WTC11 (cell line): ENCODE results near the gene OST4. TPM values are rescaled to one million over a fixed set of nuclear protein-coding genes. Genes with fewer than 3 reads are reported as not detected.

Experiments
- ATAC-seq: fragments of 200-7000 bp; cut with Tn5 transposase; 2 replicates; pipeline ENCODE4 v1.10.0; 2021; ENCODE audit warnings: mild to moderate bottlenecking, moderate library complexity
- CTCF ChIA-PET: fragments of 300-600 bp; sonication (Branson Sonifier 250); formaldehyde crosslinking; loops from one replicate; lab custom pipeline; 2021; ENCODE audit warnings: antibody characterized with exemption; lab: Charles Lee
- POLR2A ChIA-PET: fragments of 350-600 bp; sonication (Branson Sonifier 250); formaldehyde crosslinking; loops from one replicate; lab custom pipeline; 2021; ENCODE audit warnings: antibody characterized with exemption; lab: Charles Lee
- DNase-seq: peaks from one replicate; pipeline ENCODE4 v3.0.0; 2021; ENCODE audit warnings: low spot score
- H3K27ac Mint-ChIP-seq: 2 replicates; pipeline ENCODE4 v1.8.0; 2021; ENCODE audit warnings: mixed read lengths
- H3K27me3 Mint-ChIP-seq: 2 replicates; pipeline ENCODE4 v1.8.0; 2021; ENCODE audit warnings: low read depth, mild to moderate bottlenecking, moderate library complexity, mixed read lengths
- H3K36me3 Mint-ChIP-seq: 2 replicates; pipeline ENCODE4 v1.8.0; 2021; ENCODE audit warnings: mixed read lengths
- H3K4me1 Mint-ChIP-seq: 2 replicates; pipeline ENCODE4 v1.8.0; 2022; ENCODE audit warnings: mixed read lengths
- H3K4me3 Mint-ChIP-seq: 2 replicates; pipeline ENCODE4 v1.8.0; 2021; ENCODE audit warnings: mild to moderate bottlenecking, moderate library complexity, mixed read lengths
- H3K9me3 Mint-ChIP-seq: 2 replicates; pipeline ENCODE4 v1.8.0; 2021; ENCODE audit warnings: mixed read lengths
- CBFB ChIP-seq: sonication (generic); formaldehyde crosslinking; IDR thresholded peaks from 2 replicates; pipeline ENCODE4 v1.8.1; 2022; ENCODE audit warnings: mild to moderate bottlenecking, low read depth, missing genetic modification reagents
- E2F4 ChIP-seq: sonication (generic); formaldehyde crosslinking; IDR thresholded peaks from 2 replicates; pipeline ENCODE4 v1.8.1; 2022; ENCODE audit warnings: low read depth, mild to moderate bottlenecking, moderate library complexity, missing genetic modification reagents, borderline replicate concordance
- ETV6 ChIP-seq: sonication (generic); formaldehyde crosslinking; IDR thresholded peaks from 2 replicates; pipeline ENCODE4 v1.8.1; 2022; ENCODE audit warnings: mild to moderate bottlenecking, missing genetic modification reagents
- IRF2 ChIP-seq: sonication (generic); formaldehyde crosslinking; IDR thresholded peaks from 2 replicates; pipeline ENCODE4 v1.8.0; 2022; ENCODE audit warnings: low read depth, missing genetic modification reagents, borderline replicate concordance
- MYBL2 ChIP-seq: sonication (generic); formaldehyde crosslinking; IDR thresholded peaks from 2 replicates; pipeline ENCODE4 v1.8.1; 2023; ENCODE audit warnings: mild to moderate bottlenecking, moderate library complexity, missing genetic modification reagents
- NFE2L1 ChIP-seq: sonication (generic); formaldehyde crosslinking; IDR thresholded peaks from 2 replicates; pipeline ENCODE4 v1.8.1; 2023; ENCODE audit warnings: missing genetic modification reagents
- NFYB ChIP-seq: sonication (generic); formaldehyde crosslinking; conservative IDR thresholded peaks from 2 replicates; pipeline ENCODE4 v1.8.0; 2022; ENCODE audit warnings: low read depth, missing genetic modification reagents
- OVOL2 ChIP-seq: fragments of 250-450 bp; sonication (Bioruptor Pico); IDR thresholded peaks from 2 replicates; pipeline ENCODE4 v1.9.0; 2021; ENCODE audit warnings: mild to moderate bottlenecking, borderline replicate concordance
- PRRX2 ChIP-seq: fragments of 250-450 bp; sonication (Bioruptor Pico); IDR thresholded peaks from 2 replicates; pipeline ENCODE4 v1.8.0; 2021; ENCODE audit warnings: mild to moderate bottlenecking
- SMAD3 ChIP-seq: sonication (generic); formaldehyde crosslinking; IDR thresholded peaks from 2 replicates; pipeline ENCODE4 v1.8.0; 2022; ENCODE audit warnings: missing genetic modification reagents, mild to moderate bottlenecking, borderline replicate concordance
- TCF7 ChIP-seq: sonication (generic); formaldehyde crosslinking; IDR thresholded peaks from 2 replicates; pipeline ENCODE4 v1.8.0; 2022; ENCODE audit warnings: mild to moderate bottlenecking, low read depth, missing genetic modification reagents, moderate library complexity
- ZBTB43 ChIP-seq: sonication (generic); formaldehyde crosslinking; IDR thresholded peaks from 2 replicates; pipeline ENCODE4 v1.8.1; 2023; ENCODE audit warnings: mild to moderate bottlenecking, missing genetic modification reagents
- ZNF138 ChIP-seq: sonication (generic); formaldehyde crosslinking; conservative IDR thresholded peaks from 2 replicates; pipeline ENCODE4 v1.8.1; 2022; ENCODE audit warnings: mild to moderate bottlenecking, moderate library complexity, missing genetic modification reagents
- total RNA-seq: library from RNA; stranded (reverse); gene quantifications from 3 replicates; pipeline ENCODE4 v1.2.3, GENCODE V29; 2021
- TF ChIP-seq, protein P1 (sequence below): sonication (generic); formaldehyde crosslinking; IDR thresholded peaks from 2 replicates; pipeline ENCODE4 v1.8.0; 2023; ENCODE audit warnings: missing genetic modification reagents
- TF ChIP-seq, protein P2 (sequence below): sonication (generic); formaldehyde crosslinking; IDR thresholded peaks from 2 replicates; pipeline ENCODE4 v1.8.0; 2022; ENCODE audit warnings: mild to moderate bottlenecking, missing genetic modification reagents
- TF ChIP-seq, protein P3 (sequence below): fragments of 250-450 bp; sonication (Bioruptor Pico); IDR thresholded peaks from 2 replicates; pipeline ENCODE4 v1.9.0; 2021; ENCODE audit warnings: mild to moderate bottlenecking, borderline replicate concordance

Gene OST4
- total RNA-seq, 1 experiment from 2014 or later, result 210 TPM

DNA sequence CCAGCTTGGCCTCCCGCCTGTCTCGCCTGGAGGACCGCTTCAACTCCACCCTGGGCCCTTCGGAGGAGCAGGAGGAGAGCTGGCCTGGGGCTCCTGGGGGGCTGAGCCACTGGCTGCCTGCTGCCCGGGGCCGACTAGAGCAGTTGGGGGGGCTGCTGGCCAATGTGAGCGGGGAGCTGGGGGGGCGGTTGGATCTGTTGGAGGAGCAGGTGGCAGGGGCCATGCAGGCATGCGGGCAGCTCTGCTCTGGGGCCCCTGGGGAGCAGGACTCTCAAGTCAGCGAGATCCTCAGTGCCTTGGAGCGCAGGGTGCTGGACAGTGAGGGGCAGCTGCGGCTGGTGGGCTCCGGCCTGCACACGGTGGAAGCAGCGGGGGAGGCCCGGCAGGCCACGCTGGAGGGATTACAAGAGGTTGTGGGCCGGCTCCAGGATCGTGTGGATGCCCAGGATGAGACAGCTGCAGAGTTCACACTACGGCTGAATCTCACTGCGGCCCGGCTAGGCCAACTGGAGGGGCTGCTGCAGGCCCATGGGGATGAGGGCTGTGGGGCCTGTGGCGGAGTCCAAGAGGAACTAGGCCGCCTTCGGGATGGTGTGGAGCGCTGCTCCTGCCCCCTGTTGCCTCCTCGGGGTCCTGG lies 11.4 kb upstream of the OST4 start:
- ATAC-seq, result no peak
- CTCF ChIA-PET, result interaction anchor here (0.6 to 6.4 kb wide), 7 partner anchors 10 to 218 kb away, joined by 3 to 50 read pairs (median 4); partner anchors contain the start of genes AGBL5 and OST4
- H3K4me3 Mint-ChIP-seq, result no peak overlapping the region

DNA sequence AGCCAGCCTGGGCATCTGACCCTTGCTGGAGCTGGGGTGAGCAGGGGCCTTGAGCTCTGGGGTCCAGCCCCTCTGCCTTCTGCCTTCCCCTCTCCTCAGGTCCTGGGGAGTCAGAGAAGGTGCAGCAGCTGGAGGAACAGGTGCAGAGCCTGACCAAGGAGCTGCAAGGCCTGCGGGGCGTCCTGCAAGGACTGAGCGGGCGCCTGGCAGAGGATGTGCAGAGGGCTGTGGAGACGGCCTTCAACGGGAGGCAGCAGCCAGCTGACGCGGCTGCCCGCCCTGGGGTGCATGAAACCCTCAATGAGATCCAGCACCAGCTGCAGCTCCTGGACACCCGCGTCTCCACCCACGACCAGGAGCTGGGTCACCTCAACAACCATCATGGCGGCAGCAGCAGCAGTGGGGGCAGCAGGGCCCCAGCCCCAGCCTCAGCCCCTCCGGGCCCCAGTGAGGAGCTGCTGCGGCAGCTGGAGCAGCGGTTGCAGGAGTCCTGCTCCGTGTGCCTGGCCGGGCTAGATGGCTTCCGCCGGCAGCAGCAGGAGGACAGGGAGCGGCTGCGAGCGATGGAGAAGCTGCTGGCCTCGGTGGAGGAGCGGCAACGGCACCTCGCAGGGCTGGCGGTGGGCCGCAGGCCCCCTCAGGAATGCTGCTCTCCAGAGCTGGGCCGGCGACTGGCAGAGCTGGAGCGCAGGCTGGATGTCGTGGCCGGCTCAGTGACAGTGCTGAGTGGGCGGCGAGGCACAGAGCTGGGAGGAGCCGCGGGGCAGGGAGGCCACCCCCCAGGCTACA lies 10.7 kb upstream of the OST4 start:
- no peak overlapping the region for H3K4me3 Mint-ChIP-seq

More for the DNA sequence above, 11.4 kb upstream of the OST4 start:
- Mint-ChIP-seq H3K9me3 (no peaks in the 10 kb centered on the region), H3K27ac (no peak overlapping the region), H3K4me1 (peaks cover 35% of the 10 kb centered on the region), H3K27me3 (peaks cover 22% of the 10 kb centered on the region), H3K36me3 (no peaks in the 10 kb centered on the region)
- no peak for DNase-seq
- POLR2A ChIA-PET, result interaction anchor here (0.6 to 2.6 kb wide), 3 partner anchors 11 to 209 kb away, joined by 3 to 11 read pairs (median 3); partner anchors contain the start of genes AGBL5 and OST4
- TF ChIP-seq MYBL2, result no peak

More for the DNA sequence above, 10.7 kb upstream of the OST4 start:
- POLR2A ChIA-PET, result interaction anchor here (0.5 to 2.6 kb wide), 2 partner anchors 10 to 248 kb away, joined by 6 to 11 read pairs; partner anchors contain the start of gene OST4
- ATAC-seq, result no peak
- no peak for DNase-seq
- H3K27me3 Mint-ChIP-seq, result peaks cover 19% of the 10 kb centered on the region
- CTCF ChIA-PET, result interaction anchor here (0.6 to 6.4 kb wide), 5 partner anchors 9 to 219 kb away, joined by 3 to 50 read pairs (median 4); partner anchors contain the start of genes AGBL5 and OST4
- H3K27ac Mint-ChIP-seq, result no peak overlapping the region
- no peak for TF ChIP-seq CBFB (CRISPR knock-in tag)
- no peak for TF ChIP-seq E2F4 (CRISPR knock-in tag)
- TF ChIP-seq OVOL2 (CRISPR knock-in tag), result no peak
- TF ChIP-seq, protein P1, sequence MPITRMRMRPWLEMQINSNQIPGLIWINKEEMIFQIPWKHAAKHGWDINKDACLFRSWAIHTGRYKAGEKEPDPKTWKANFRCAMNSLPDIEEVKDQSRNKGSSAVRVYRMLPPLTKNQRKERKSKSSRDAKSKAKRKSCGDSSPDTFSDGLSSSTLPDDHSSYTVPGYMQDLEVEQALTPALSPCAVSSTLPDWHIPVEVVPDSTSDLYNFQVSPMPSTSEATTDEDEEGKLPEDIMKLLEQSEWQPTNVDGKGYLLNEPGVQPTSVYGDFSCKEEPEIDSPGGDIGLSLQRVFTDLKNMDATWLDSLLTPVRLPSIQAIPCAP (CRISPR knock-in tag), result no peak
- TF ChIP-seq NFYB (CRISPR knock-in tag), result no peak
- no peak for TF ChIP-seq PRRX2 (CRISPR knock-in tag)
- TF ChIP-seq, protein P2, sequence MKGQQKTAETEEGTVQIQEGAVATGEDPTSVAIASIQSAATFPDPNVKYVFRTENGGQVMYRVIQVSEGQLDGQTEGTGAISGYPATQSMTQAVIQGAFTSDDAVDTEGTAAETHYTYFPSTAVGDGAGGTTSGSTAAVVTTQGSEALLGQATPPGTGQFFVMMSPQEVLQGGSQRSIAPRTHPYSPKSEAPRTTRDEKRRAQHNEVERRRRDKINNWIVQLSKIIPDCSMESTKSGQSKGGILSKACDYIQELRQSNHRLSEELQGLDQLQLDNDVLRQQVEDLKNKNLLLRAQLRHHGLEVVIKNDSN (CRISPR knock-in tag), result no peak
- TF ChIP-seq TCF7 (CRISPR knock-in tag), result no peak
- TF ChIP-seq ZBTB43 (CRISPR knock-in tag), result no peak
- no peak for TF ChIP-seq ETV6
- TF ChIP-seq, protein P3, sequence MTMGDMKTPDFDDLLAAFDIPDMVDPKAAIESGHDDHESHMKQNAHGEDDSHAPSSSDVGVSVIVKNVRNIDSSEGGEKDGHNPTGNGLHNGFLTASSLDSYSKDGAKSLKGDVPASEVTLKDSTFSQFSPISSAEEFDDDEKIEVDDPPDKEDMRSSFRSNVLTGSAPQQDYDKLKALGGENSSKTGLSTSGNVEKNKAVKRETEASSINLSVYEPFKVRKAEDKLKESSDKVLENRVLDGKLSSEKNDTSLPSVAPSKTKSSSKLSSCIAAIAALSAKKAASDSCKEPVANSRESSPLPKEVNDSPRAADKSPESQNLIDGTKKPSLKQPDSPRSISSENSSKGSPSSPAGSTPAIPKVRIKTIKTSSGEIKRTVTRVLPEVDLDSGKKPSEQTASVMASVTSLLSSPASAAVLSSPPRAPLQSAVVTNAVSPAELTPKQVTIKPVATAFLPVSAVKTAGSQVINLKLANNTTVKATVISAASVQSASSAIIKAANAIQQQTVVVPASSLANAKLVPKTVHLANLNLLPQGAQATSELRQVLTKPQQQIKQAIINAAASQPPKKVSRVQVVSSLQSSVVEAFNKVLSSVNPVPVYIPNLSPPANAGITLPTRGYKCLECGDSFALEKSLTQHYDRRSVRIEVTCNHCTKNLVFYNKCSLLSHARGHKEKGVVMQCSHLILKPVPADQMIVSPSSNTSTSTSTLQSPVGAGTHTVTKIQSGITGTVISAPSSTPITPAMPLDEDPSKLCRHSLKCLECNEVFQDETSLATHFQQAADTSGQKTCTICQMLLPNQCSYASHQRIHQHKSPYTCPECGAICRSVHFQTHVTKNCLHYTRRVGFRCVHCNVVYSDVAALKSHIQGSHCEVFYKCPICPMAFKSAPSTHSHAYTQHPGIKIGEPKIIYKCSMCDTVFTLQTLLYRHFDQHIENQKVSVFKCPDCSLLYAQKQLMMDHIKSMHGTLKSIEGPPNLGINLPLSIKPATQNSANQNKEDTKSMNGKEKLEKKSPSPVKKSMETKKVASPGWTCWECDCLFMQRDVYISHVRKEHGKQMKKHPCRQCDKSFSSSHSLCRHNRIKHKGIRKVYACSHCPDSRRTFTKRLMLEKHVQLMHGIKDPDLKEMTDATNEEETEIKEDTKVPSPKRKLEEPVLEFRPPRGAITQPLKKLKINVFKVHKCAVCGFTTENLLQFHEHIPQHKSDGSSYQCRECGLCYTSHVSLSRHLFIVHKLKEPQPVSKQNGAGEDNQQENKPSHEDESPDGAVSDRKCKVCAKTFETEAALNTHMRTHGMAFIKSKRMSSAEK, result no peak
- no peak for TF ChIP-seq ZNF138
- no peak for TF ChIP-seq SMAD3 (CRISPR knock-in tag)
- TF ChIP-seq NFE2L1, result no peak
- TF ChIP-seq IRF2 (CRISPR knock-in tag), result no peak
- no peaks in the 10 kb centered on the region for H3K36me3 Mint-ChIP-seq
- peaks cover 29% of the 10 kb centered on the region for H3K4me1 Mint-ChIP-seq
- H3K9me3 Mint-ChIP-seq, result no peaks in the 10 kb centered on the region
